Small intestine (tissue), 7 donors: ENCODE measurements around the gene EPC2. TPM values are rescaled to one million over a fixed set of nuclear protein-coding genes. Genes with fewer than 3 reads are reported as not detected.

Experiments
- DNase-seq, 2 donors: peaks; one replicate each; pipeline versions ENCODE4 v3.0.0 to v3.0.0-alpha.2; 2013
- FAIRE-seq: peaks from 2 replicates; lab custom pipeline; 2012; peaks lifted over from hg19 to GRCh38; lab: Jason Lieb, UNC
- H3K27ac ChIP-seq, 3 donors: one replicate each; pipeline ENCODE4 v1.5.1; 2013; ENCODE audit warnings: low read length in 2 of 3, mild to moderate bottlenecking in 2 of 3, control low read depth in 1 of 3, inconsistent platforms in 1 of 3, low read depth in 1 of 3, moderate library complexity in 1 of 3
- H3K27me3 ChIP-seq, 3 donors: one replicate each; pipeline ENCODE4 v1.6.1; 2013; ENCODE audit warnings: low read length in 3 of 3, inconsistent platforms in 1 of 3; ENCODE audit not compliant: control insufficient read depth in 3 of 3, insufficient read depth in 3 of 3
- H3K36me3 ChIP-seq, 3 donors: one replicate each; pipeline ENCODE4 v1.6.1; 2013; ENCODE audit warnings: low read length in 3 of 3, inconsistent platforms in 1 of 3, low read depth in 1 of 3, mild to moderate bottlenecking in 1 of 3, moderate library complexity in 1 of 3; ENCODE audit not compliant: control insufficient read depth in 3 of 3, insufficient read depth in 2 of 3
- H3K4me1 ChIP-seq, 3 donors: one replicate each; pipeline ENCODE4 v1.6.1; 2013; ENCODE audit warnings: low read length in 2 of 3, inconsistent platforms in 1 of 3, low read depth in 1 of 3, mild to moderate bottlenecking in 1 of 3, moderate library complexity in 1 of 3; ENCODE audit not compliant: control insufficient read depth in 3 of 3, insufficient read depth in 2 of 3
- H3K4me3 ChIP-seq, 3 donors: one replicate each; pipeline ENCODE4 v1.5.1; 2013; ENCODE audit warnings: low read length in 3 of 3, control low read depth in 1 of 3, inconsistent platforms in 1 of 3, low read depth in 1 of 3, mild to moderate bottlenecking in 1 of 3, moderate library complexity in 1 of 3
- H3K9me3 ChIP-seq, 2 donors: one replicate each; pipeline ENCODE4 v1.6.1; 2013; ENCODE audit warnings: low read depth in 1 of 2, low read length in 1 of 2; ENCODE audit not compliant: control insufficient read depth in 2 of 2, insufficient read depth in 1 of 2
- WGBS, 3 donors: extraction: QIAGEN DNeasy Blood & Tissue Kit; methylation state at CpG; one replicate each; pipeline ENCODE4 v1.1.7; 2013; 5-methylcytosine and 5-hydroxymethylcytosine counted together
- polyA plus RNA-seq, 4 donors: library from polyadenylated mRNA; stranded (reverse) in 3 of 4; unstranded in 1 of 4; fragments of 200-250 nt in 3 of 4; fragments of 120-200 nt in 1 of 4; gene quantifications; one replicate each; pipeline versions ENCODE4 v1.2.1 to v1.2.3, GENCODE V29; 2013
- donor health status: healthy with polysubstance abuse.
- donor health status: control.
- donor health status: control.
- donor health status: Bipolar disorder and iron deficiency.
- donor health status: healthy.

The EPC2 gene
- polyA plus RNA-seq, 4 donors: 7.2 to 28.9 (median 8.4) TPM

- WGBS, 3 donors: 73 to 81% (median 74%) methylated on average over 3 of the region's 3 CpGs
- FAIRE-seq (no peak), DNase-seq (no peak)
- no peak overlapping the region for H3K27ac ChIP-seq
- H3K4me3 ChIP-seq: no peak overlapping the region
- H3K27me3 ChIP-seq: no peaks in the 10 kb centered on the region
- no peaks in the 10 kb centered on the region for H3K4me1 ChIP-seq
- no peaks in the 10 kb centered on the region for H3K36me3 ChIP-seq
- no peaks in the 10 kb centered on the region for H3K9me3 ChIP-seq
Observed at GRCh38 chr2:148622366-148622765, 22.2 kb upstream of the EPC2 start.

- H3K4me1 ChIP-seq: no peaks in the 10 kb centered on the region
- FAIRE-seq (no peak), DNase-seq (no peak)
- H3K4me3 ChIP-seq: no peak overlapping the region
- no peak overlapping the region for H3K27ac ChIP-seq
- H3K27me3 ChIP-seq: no peaks in the 10 kb centered on the region
- H3K36me3 ChIP-seq: no peaks in the 10 kb centered on the region
- no peaks in the 10 kb centered on the region for H3K9me3 ChIP-seq
Observed at GRCh38 chr2:148623086-148623485, 21.5 kb upstream of the EPC2 start.

- Histone ChIP-seq H3K4me3 (no peak overlapping the region), H3K9me3 (no peaks in the 10 kb centered on the region), H3K27me3 (no peaks in the 10 kb centered on the region), H3K27ac (no peak overlapping the region), H3K4me1 (no peaks in the 10 kb centered on the region), H3K36me3 (no peaks in the 10 kb centered on the region)
- FAIRE-seq (no peak), DNase-seq (no peak)
Observed at GRCh38 chr2:148627224-148627623, 17.3 kb upstream of the EPC2 start.

- H3K4me3 ChIP-seq: no peak overlapping the region
- FAIRE-seq: no peak
- H3K27me3 ChIP-seq: no peaks in the 10 kb centered on the region
- H3K4me1 ChIP-seq: no peaks in the 10 kb centered on the region
- DNase-seq: no peak
- no peaks in the 10 kb centered on the region for H3K9me3 ChIP-seq
- 66 to 85% (median 83%) methylated on average over 2 of the region's 2 CpGs for WGBS, 3 donors
- H3K27ac ChIP-seq: no peak overlapping the region
- no peaks in the 10 kb centered on the region for H3K36me3 ChIP-seq
Observed at GRCh38 chr2:148634749-148635148, 9.8 kb upstream of the EPC2 start.

DNA sequence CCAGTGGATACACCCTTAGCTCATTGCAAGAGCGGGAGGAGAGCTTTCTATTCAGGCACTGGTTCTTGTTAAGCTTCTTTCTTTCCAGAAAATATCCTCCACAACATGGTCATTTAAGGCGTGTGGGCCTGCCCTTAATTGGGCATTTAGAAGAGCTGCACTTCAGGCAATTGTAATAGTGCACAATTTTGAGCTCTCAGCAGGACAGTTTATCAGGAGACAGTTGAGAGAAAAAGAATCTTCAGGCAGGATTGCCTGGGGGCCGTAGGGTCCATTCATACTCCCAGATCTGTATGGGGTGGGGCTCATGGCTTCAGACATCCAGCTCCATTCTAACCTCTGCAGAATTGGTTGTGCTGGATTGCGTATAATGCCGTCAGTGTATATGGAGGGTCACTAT is 6.0 kb upstream of the EPC2 start:
- no peaks in the 10 kb centered on the region for H3K9me3 ChIP-seq

GRCh38 chr2:148640767-148641166 is 3.8 kb upstream of the EPC2 start:
- 37 to 65% (median 61%) methylated on average over 5 of the region's 5 CpGs for WGBS, 3 donors
- Histone ChIP-seq H3K4me1 (peaks cover 0 to 6% (median 0%) of the 10 kb centered on the region in 3 donors), H3K4me3 (no peak overlapping the region), H3K27ac (no peak overlapping the region), H3K27me3 (no peaks in the 10 kb centered on the region), H3K9me3 (no peaks in the 10 kb centered on the region), H3K36me3 (no peaks in the 10 kb centered on the region)
- DNase-seq (peak in 1 of 2 donors; percentile 8), FAIRE-seq (no peak)

More for the DNA sequence above, 6.0 kb upstream of the EPC2 start:
- no peak overlapping the region for H3K27ac ChIP-seq
- FAIRE-seq: no peak
- DNase-seq: no peak
- H3K4me1 ChIP-seq: peaks cover 0 to 2% (median 0%) of the 10 kb centered on the region in 3 donors
- no peaks in the 10 kb centered on the region for H3K27me3 ChIP-seq
- WGBS, 3 donors: 85 to 93% (median 90%) methylated on average over 5 of the region's 5 CpGs
- H3K4me3 ChIP-seq: no peak overlapping the region
- no peaks in the 10 kb centered on the region for H3K36me3 ChIP-seq

GRCh38 chr2:148642112-148642744 is 2.3 kb upstream of the EPC2 start:
- Histone ChIP-seq H3K27me3 (no peaks in the 10 kb centered on the region), H3K4me3 (no peak overlapping the region), H3K4me1 (peaks cover 0 to 6% (median 0%) of the 10 kb centered on the region in 3 donors), H3K9me3 (no peaks in the 10 kb centered on the region), H3K36me3 (no peaks in the 10 kb centered on the region), H3K27ac (no peak overlapping the region)
- WGBS, 3 donors: 67 to 82% (median 74%) methylated on average over 2 of the region's 2 CpGs
- DNase-seq (no peak), FAIRE-seq (no peak)

DNA sequence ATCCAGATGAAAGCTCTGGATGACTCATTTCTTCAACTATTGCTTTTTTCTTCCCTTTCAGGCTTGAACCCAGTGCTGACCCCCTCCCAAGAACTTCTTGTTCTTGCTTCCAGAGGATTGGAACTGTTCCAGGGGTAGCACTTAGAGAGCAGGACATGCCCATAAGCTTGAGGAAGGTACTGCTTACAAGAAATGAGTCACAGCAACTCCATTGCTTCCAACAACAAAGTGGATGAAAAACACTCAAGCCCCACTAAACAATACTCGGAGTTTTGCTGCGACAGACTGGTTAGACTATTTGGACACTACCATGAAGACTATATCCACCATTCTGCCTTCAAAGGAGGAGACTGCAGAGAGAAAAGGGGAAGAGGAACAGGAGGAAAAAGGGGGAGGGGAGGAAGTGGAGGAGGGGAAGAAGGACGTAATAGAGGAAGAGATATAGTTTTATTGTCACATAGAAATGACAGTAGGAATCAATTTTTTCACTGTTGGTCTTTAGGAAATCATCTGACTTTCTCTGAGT is 1.6 kb upstream of the EPC2 start:
- no peaks in the 10 kb centered on the region for H3K36me3 ChIP-seq
- H3K4me3 ChIP-seq: no peak overlapping the region
- no peaks in the 10 kb centered on the region for H3K27me3 ChIP-seq
- no peak overlapping the region for H3K27ac ChIP-seq
- H3K9me3 ChIP-seq: no peaks in the 10 kb centered on the region
- WGBS, 3 donors: 47 to 60% (median 51%) methylated on average over 3 of the region's 3 CpGs
- DNase-seq (no peak), FAIRE-seq (no peak)
- H3K4me1 ChIP-seq: peaks cover 0 to 6% (median 0%) of the 10 kb centered on the region in 3 donors

GRCh38 chr2:148643421-148643820 is 1.1 kb upstream of the EPC2 start:
- H3K9me3 ChIP-seq: no peaks in the 10 kb centered on the region
- H3K36me3 ChIP-seq: no peaks in the 10 kb centered on the region
- H3K4me1 ChIP-seq: peaks cover 0 to 6% (median 1%) of the 10 kb centered on the region in 3 donors
- 15 to 23% (median 22%) methylated on average over 5 of the region's 5 CpGs for WGBS, 3 donors
- H3K27me3 ChIP-seq: no peaks in the 10 kb centered on the region
- H3K27ac ChIP-seq: no peak overlapping the region
- no peak for FAIRE-seq
- peak overlapping the region in 2 of 3 donors; percentile 83 to 88 for H3K4me3 ChIP-seq
- DNase-seq: no peak
